ENCODE data around the gene WDR74.

DNA sequence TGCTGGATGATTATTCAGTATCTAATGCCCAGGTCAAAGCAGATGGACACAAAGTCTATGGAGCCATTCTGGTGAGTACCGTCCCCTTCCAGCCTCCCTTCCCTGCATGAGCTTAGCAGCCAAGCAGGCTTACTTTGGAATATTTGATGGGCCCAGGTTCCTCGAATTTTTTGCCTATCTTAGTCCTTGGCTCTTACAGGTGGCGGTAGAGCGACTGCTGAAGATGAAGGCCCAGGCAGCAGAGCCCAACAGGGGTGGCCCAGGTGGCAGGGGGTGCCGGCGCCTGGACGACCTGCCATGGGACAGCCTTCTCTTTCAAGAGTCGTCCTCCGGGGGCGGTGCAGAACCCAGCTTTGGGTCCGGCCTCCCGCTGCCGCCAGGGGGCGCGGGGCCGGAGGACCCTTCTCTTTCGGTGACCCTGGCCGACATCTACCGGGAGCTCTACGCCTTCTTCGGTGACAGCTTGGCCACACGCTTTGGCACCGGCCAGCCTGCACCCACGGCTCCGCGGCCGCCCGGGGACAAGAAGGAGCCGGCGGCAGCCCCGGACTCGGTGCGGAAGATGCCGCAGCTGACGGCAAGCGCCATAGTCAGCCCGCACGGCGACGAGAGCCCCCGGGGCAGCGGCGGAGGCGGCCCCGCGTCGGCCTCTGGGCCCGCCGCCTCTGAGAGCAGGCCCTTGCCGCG is 52.9 kb downstream of the WDR74 start:
- no peak for TF ChIP-seq GATA2 (IDR thresholded peaks at IDR 0.05; ENCODE audit: low read depth, low read length)
- TF ChIP-seq GATA3 (IDR thresholded peaks at IDR 0.05; ENCODE audit: low read depth, low read length) = no peak
